Natural killer cell (primary cell): ENCODE measurements around the gene CALN1. TPM values are rescaled to one million over a fixed set of nuclear protein-coding genes. Genes with fewer than 3 reads are reported as not detected.

Experiments
- ATAC-seq, 3 donors: fragments of 150-1000 bp in 2 of 3; fragments of 200-7000 bp in 1 of 3; cut with Tn5 transposase; 1 replicate in 1 of 3; 2 replicates in 2 of 3; pipeline ENCODE4 v1.10.0; 2021; ENCODE audit warnings: mild to moderate bottlenecking in 2 of 3, moderate library complexity in 2 of 3
- DNase-seq, 2 donors: peaks; one replicate each; pipeline versions ENCODE4 v3.0.0 to v3.0.0-alpha.2; 2013 to 2021; ENCODE audit warnings: mixed read lengths in 1 of 2
- H3K27ac ChIP-seq: one replicate; pipeline ENCODE4 v1.5.1; 2013; ENCODE audit warnings: mild to moderate bottlenecking, low read length
- H3K27me3 ChIP-seq: one replicate; pipeline ENCODE4 v1.6.1; 2013; ENCODE audit warnings: low read length; ENCODE audit not compliant: control insufficient read depth, insufficient read depth
- H3K36me3 ChIP-seq: one replicate; pipeline ENCODE4 v1.6.1; 2013; ENCODE audit warnings: low read length; ENCODE audit not compliant: control insufficient read depth, insufficient read depth
- H3K4me1 ChIP-seq: one replicate; pipeline ENCODE4 v1.6.1; 2013; ENCODE audit warnings: low read length; ENCODE audit not compliant: control insufficient read depth, insufficient read depth
- H3K4me3 ChIP-seq: one replicate; pipeline ENCODE4 v1.5.1; 2013; ENCODE audit warnings: low read length
- H3K9me3 ChIP-seq: one replicate; pipeline ENCODE4 v1.6.1; 2013; ENCODE audit warnings: low read length; ENCODE audit not compliant: control insufficient read depth, insufficient read depth
- H3K27ac Mint-ChIP-seq, 2 donors: one replicate each; pipeline ENCODE4 v1.8.0; 2022; ENCODE audit warnings: mild to moderate bottlenecking in 2 of 2, mixed read lengths in 2 of 2, moderate library complexity in 1 of 2
- H3K27me3 Mint-ChIP-seq, 2 donors: one replicate each; pipeline ENCODE4 v1.8.0; 2022; ENCODE audit warnings: low read depth in 2 of 2, mixed read lengths in 2 of 2
- H3K36me3 Mint-ChIP-seq: one replicate; pipeline ENCODE4 v1.8.0; 2022; ENCODE audit warnings: mixed read lengths
- H3K4me1 Mint-ChIP-seq, 2 donors: one replicate each; pipeline ENCODE4 v1.8.0; 2022; ENCODE audit warnings: mixed read lengths in 2 of 2
- H3K4me3 Mint-ChIP-seq: one replicate; pipeline ENCODE4 v1.8.0; 2022; ENCODE audit warnings: mild to moderate bottlenecking, moderate library complexity, mixed read lengths
- H3K9me3 Mint-ChIP-seq, 2 donors: one replicate each; pipeline ENCODE4 v1.8.0; 2022; ENCODE audit warnings: mixed read lengths in 2 of 2
- CTCF ChIP-seq: fragments of 200-600 bp; IDR thresholded peaks from one replicate; pipeline ENCODE4 v1.8.0; 2022; ENCODE audit warnings: antibody characterized with exemption
- WGBS: methylation state at CpG from one replicate; pipeline ENCODE4 v1.1.7; 2013; ENCODE audit warnings: missing lambda C conversion rate; ENCODE audit not compliant: insufficient coverage; 5-methylcytosine and 5-hydroxymethylcytosine counted together
- intact Hi-C: fragments of 100-400 bp; cut with micrococcal nuclease; formaldehyde crosslinking; loops from one replicate; pipeline ENCODE4 v1.14.2; 2022
- total RNA-seq, 4 donors: library from RNA; stranded (reverse); fragments of 120-200 nt in 1 of 4; gene quantifications; one replicate each; pipeline versions ENCODE4 v1.2.3 to v1.2.4, GENCODE V29; 2013 to 2022

The CALN1 gene
- total RNA-seq, 3 donors from 2014 or later (not counting 1 experiment from before 2014, with no cell fraction given) = 0.18 TPM; not detected in 2

DNA sequence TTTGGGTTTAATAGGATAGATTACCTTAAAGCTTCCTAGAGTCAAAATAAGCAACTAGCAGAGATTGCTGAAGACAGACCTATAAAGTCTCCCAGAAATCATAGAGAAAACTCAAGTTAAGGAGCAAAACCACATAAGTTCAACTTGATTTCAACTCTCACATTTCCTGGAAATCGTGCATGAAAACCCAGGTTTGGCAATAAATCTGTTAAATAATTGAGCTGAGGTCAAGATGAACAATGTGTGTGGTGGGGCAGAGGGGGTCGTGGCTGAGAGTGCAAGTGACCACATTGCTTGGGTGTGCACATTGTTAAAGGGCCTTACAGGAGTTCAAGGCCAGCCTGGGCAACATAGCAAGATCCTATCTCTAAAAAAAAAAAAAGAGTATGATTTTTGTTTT, 643.7 kb downstream of the CALN1 start:
- ATAC-seq = no peak
- Histone ChIP-seq H3K4me3 (no peak overlapping the region), H3K27me3 (no peaks in the 10 kb centered on the region), H3K9me3 (no peaks in the 10 kb centered on the region), H3K27ac (no peak overlapping the region), H3K4me1 (no peaks in the 10 kb centered on the region), H3K36me3 (no peaks in the 10 kb centered on the region)
- no peaks in the 10 kb centered on the region for H3K9me3 Mint-ChIP-seq
- H3K27me3 Mint-ChIP-seq = no peaks in the 10 kb centered on the region
- H3K27ac Mint-ChIP-seq = no peak overlapping the region
- no peak overlapping the region for H3K4me3 Mint-ChIP-seq
- 12% methylated on average over 2 of the region's 2 CpGs for WGBS
- no peak for DNase-seq
- H3K4me1 Mint-ChIP-seq = no peaks in the 10 kb centered on the region
- intact Hi-C loops = no loop called here
- TF ChIP-seq CTCF = no peak
- no peaks in the 10 kb centered on the region for H3K36me3 Mint-ChIP-seq

- ATAC-seq = no peak
- no peaks in the 10 kb centered on the region for H3K36me3 Mint-ChIP-seq
- H3K4me1 Mint-ChIP-seq = no peaks in the 10 kb centered on the region
- intact Hi-C loops = no loop called here
- H3K27ac Mint-ChIP-seq = no peak overlapping the region
- H3K4me3 ChIP-seq = no peak overlapping the region
- H3K4me3 Mint-ChIP-seq = no peak overlapping the region
- H3K36me3 ChIP-seq = no peaks in the 10 kb centered on the region
- no peaks in the 10 kb centered on the region for H3K27me3 Mint-ChIP-seq
- TF ChIP-seq CTCF = no peak
- H3K4me1 ChIP-seq = no peaks in the 10 kb centered on the region
- no peaks in the 10 kb centered on the region for H3K27me3 ChIP-seq
- peaks cover 0 to 4% of the 10 kb centered on the region in 2 donors for H3K9me3 Mint-ChIP-seq
- no peak for DNase-seq
- H3K27ac ChIP-seq = no peak overlapping the region
- peaks cover 7% of the 10 kb centered on the region for H3K9me3 ChIP-seq
These were observed 646.1 kb downstream of the CALN1 start for GRCh38 chr7:71766016-71766415.

DNA sequence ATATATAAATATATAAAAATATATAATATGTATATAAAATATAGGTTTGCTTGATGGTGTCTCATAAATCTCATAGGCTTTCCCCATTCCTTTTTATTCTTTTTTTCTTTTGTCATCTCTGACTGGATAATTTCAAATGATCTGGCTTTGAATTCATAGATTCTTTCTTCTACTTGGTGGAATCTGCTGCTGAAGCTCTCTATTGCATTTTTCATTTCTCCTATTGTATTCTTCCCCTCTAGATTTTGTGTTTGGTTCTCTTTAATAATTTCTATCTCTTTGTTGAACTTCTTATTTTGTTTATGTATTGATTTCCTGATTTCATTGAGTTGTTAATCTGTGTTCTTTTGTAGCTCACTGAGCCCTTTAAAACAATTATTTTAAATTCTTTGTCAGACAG, 650.8 kb downstream of the CALN1 start:
- no peaks in the 10 kb centered on the region for H3K27me3 Mint-ChIP-seq
- no peak for DNase-seq
- H3K4me3 Mint-ChIP-seq = no peak overlapping the region
- Histone ChIP-seq H3K27me3 (no peaks in the 10 kb centered on the region), H3K4me1 (no peaks in the 10 kb centered on the region), H3K27ac (no peak overlapping the region), H3K36me3 (no peaks in the 10 kb centered on the region), H3K4me3 (no peak overlapping the region), H3K9me3 (peaks cover 7% of the 10 kb centered on the region)
- intact Hi-C loops = no loop called here
- H3K4me1 Mint-ChIP-seq = no peaks in the 10 kb centered on the region
- peaks cover 2 to 11% of the 10 kb centered on the region in 2 donors for H3K9me3 Mint-ChIP-seq
- TF ChIP-seq CTCF = no peak
- H3K27ac Mint-ChIP-seq = no peak overlapping the region
- ATAC-seq = no peak
- no peaks in the 10 kb centered on the region for H3K36me3 Mint-ChIP-seq

- no peaks in the 10 kb centered on the region for H3K36me3 Mint-ChIP-seq
- H3K4me1 Mint-ChIP-seq = no peaks in the 10 kb centered on the region
- DNase-seq (no peak), ATAC-seq (peak in 1 of 3 donors; percentile 4)
- Histone ChIP-seq H3K4me3 (no peak overlapping the region), H3K27ac (no peak overlapping the region), H3K36me3 (no peaks in the 10 kb centered on the region), H3K9me3 (no peaks in the 10 kb centered on the region), H3K27me3 (no peaks in the 10 kb centered on the region), H3K4me1 (no peaks in the 10 kb centered on the region)
- TF ChIP-seq CTCF = no peak
- H3K4me3 Mint-ChIP-seq = no peak overlapping the region
- WGBS = 89% methylated on average over 4 of the region's 4 CpGs
- no peak overlapping the region for H3K27ac Mint-ChIP-seq
- peaks cover 2% of the 10 kb centered on the region in 2 donors for H3K9me3 Mint-ChIP-seq
- H3K27me3 Mint-ChIP-seq = peaks cover 10 to 14% of the 10 kb centered on the region in 2 donors
- intact Hi-C loops = no loop called here
These were observed 657.3 kb downstream of the CALN1 start for GRCh38 chr7:71754828-71755227.
